Stromal cell of bone marrow (primary cell): Measurements from ENCODE around the gene DFFB.

ENCODE experiments used
- DNase-seq: peaks from one replicate; pipeline ENCODE4 v3.0.0-alpha.2; 2012; ENCODE audit warnings: low read depth

DFFB gene

DNA sequence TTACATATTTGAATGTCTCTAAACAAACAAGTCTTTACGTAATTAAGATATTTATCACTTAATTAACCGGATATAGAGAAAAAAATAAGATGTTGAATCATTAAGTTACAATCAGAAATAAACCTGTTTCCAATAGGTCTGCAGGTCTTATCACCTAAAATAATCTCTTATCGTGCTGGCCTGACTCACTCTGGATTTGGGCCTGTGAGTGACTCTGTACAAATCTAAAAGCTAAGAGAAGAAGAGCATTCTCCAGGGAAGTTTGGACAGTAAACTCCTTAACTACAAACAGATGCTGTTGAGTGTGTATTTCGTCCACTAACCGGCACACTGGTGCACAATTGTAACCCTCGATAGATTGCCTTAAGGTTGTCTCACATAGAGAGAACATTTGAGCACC, 25.6 kb upstream of the DFFB start:
- no peak for DNase-seq

DNA sequence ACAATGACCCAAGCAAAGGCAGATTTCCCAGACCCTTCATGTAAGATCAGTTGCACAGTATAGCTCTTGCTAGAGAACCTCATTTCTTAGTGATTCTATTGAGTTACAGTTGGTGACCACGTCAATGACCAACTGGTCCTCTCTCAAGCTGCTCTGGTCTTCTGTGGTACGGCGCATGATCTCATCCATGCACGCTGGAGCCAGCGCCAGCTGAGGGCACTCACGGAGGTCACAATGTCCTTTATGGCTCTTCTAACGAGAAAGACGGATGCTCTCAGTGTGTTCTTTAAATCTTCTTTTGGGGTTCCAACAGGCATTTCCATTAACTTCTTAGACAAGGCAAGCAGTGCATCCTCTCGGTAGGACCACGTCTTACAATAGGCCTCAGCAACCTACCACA, 22.6 kb upstream of the DFFB start:
- DNase-seq, result no peak

DNA sequence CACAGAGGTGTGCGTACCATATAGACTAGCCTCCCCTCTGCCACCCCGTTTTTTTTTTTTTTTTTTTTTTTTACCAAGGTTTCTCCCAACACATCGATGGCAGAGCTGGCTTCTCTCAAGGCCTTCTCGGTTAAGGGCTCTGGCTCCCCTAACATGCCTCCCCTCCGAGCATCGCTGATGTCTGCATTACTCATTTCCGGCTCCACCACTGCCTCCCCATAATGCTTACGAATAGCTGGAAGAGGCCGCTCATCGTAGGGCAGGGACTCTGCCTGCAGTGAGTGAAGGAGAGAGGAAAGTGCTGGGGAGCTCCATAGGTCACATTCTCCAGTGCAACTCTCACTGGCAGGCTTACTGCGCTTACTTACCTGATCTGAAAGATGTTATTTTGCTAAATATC, 20.9 kb upstream of the DFFB start:
- no peak for DNase-seq

DNA sequence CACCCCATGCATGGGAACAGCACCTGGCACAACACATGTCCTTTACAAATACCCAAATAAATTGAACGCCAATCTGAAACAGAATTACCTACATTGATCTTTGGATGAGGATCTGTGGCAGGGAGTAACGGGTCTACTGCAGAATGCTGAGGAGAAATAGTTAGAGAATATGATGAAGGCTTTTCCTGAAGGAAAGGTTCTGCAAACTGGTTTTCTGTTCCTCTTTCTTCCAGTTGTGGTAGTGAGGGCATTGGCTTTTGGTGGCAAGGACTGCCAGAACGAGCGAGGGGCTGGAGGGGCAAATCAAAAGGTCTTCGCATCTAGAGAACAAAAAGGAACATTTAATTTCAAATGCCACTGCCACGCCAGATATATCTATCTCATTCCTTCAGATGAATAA, 20.1 kb upstream of the DFFB start:
- DNase-seq, result no peak

DNA sequence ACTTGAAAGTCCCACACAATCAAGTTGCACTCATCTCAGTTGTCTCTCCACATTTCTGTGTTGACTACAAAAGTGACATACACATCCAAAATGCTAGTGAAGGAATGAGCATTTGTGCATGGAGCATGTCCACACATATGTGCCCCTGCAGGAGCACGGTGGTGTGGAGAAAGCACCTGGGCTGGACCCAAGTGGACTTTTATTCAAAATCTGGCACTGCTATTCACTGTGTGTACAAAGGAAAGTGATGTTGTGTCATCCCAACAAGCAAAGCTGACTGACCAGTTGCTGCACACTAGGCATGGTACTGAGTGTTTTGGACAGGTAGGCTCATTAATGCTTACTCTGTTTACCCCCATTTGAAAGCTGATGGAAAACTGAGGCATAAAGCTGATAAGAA, 19.6 kb upstream of the DFFB start:
- no peak for DNase-seq

DNA sequence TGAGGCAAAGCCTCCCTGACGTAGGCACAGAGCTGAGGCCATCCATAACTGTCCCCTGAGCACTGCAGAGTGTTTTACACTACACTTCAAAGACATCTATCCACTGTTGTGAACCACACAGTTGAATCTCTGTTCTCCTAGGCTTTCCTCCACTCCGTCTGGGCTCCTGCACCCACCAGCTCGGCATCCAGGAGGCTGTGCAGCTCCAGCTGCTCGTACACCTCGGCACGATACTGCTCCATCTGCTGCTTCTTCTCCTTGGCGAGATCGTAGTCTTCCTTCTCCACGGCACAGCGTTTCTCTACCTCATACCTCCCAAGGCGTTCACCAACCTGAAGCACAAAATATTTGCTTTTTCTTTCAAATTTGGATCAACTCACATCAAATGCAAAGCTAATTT, 18.5 kb upstream of the DFFB start:
- DNase-seq, result no peak

DNA sequence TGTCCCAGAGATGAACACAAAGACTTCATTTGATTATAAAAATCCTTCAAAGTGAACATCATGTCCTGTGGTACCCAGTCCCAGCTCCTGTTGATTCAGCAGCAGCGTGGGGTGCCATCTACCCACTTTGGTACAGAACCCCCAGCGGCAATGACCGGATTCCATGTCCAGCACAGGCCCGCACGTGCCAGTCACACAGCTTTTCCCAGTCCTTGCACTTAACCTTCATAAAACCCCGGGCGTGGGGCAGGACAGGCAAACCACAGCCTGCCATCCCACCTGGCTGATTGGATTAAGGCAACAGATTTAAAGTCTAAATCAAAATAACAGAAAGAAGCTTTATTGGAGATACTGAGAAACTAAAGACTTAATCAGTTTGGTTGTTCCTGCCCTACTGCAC, 15.8 kb upstream of the DFFB start:
- DNase-seq, result no peak

DNA sequence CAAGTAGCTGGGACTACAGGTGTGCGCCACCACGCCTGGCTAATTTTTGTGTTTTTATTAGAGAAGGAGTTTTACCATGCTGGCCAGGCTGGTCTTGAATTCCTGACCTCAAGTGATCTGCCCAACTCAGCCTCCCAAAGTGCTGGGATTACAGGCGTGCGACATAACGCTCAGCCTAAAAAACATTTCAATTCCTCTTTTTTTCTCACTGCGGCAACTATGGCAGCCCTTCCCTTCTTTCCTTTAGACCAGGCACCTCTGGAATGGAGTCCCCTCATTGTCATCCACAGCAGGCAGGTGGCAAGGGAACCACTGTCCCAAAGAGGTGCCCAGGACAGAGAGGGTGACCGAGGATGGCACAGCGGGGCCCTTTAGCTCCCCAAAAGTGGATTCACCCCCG, 14.4 kb upstream of the DFFB start:
- no peak for DNase-seq

DNA sequence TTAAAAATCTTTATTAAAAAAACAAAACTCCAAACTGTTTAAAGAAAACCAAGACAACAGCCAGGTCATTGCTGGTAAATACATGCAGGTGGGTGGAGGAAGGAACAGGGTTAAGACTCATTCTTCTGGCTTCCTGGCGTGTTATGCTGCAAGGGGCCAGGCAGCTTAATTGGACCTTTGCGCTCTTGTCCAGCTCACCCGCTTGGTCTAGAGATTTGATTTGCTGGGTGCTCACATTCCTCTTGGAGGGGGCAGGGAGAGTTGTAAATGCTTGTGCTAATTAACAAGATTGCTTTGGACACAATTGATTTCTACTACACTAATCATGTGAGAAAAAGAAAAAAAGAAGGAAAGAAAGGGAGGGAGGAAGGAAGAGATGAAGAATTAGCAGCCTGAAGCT, 10.7 kb upstream of the DFFB start:
- no peak for DNase-seq

DNA sequence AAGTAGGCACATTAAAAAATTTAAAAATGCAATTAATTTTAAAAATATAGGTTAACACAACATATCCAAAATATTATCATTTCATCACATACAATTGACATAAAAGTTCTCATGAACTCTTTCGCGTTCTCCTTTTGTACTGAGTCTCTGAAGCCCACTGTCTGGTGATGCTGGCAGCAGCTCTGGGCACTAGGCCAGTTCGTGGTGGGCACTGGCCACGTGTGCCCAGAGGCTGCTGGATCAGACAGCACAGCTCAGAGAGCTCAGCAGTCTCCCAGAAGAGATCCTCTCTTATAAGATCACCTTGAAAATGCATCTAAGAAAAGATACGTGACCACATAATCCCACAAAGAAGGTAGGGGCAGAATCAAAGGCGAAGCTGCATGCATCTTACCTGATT, 10.2 kb upstream of the DFFB start:
- DNase-seq, result no peak

DNA sequence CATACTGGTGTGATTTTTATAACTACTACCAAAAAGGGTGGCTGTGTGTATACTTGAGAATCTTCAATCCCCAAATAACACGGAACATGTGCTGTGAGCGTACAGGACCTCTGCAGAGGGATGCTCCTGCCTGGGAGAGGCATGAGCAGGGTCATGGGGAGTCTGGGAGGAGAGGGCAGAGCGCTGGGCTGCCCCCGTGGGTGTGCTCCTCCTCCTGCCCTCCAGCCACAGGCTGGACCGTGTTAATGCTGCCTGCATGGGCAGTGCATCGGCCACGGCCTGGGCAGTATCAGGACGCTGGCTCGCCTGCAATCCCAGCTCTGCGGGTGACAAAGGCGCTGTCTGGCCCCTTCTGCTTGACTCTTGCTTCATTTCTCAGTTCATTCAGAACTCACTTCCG, 6.4 kb upstream of the DFFB start:
- no peak for DNase-seq

DNA sequence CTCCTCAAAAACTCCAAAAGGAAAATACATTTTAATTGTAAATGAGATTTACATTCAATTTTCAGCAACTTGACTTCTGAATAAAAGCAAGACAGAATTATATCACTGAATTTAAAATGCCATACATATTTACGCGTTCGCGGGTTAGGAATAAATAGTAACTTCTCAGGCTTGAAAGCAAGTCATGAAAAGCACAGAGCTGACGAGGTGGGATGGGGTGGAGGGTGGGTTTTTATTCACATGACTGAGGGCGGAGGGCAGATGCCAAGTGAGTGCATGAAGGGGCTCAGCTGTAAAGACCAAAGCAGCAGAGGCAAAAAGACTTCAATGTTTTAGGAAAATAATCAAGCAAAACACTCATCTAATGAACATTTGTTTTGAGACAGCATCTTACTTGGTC, 6.0 kb upstream of the DFFB start:
- no peak for DNase-seq

DNA sequence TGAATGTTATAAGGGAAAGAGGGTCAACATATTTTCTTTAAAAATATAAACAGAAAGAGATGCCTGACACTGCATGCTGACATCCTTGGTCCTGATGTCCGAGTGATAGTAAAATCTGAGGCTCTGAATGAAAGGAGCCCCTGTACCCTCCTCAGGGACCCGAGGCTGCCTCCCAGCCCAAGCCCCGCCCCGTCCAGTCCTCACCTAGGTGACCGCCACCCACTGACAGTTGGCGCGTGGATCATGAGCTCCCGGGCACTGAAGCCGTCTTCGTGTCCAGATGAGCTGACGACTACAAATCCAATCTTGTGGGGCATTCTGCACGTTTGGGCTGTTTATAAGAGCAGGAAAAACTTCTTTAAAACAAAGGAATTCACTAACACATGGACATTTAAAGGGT, 5.2 kb upstream of the DFFB start:
- DNase-seq, result no peak

DNA sequence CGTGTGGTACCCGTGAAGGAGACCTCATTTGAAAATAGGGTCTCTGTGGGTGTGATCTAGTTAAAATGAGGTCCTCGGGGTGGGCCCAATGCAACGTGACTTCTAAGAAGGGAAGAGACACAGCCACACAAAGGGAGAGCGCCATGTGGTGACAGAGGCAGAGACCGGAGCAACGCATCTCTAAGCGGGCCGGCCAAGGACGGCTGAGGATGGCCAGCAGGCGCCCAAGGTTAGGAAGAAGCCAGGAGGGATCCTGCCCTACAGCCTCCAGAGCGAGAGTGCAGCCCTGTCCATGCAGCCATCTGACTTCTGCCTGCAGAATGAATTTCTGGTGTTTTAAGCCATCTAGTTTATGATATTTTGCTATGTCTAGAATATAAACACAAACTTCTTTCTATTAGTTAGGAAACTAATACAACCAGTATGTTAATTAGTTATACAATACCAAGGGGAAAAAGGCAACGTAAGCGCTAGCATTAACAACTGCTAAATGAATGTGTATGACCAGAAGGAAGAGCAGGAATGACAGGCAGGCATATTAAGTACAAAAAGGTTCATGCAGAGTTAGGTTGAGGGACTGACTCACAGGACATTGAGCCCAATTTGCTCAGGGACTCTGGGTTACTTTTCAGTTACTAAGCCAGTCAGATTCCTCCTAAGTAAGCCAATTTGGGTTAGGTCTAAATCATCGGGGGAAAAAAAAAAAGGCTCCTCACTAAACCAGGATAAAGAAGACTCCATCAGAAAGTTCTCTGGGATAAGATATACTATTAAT, 4.4 kb upstream of the DFFB start:
- DNase-seq, result no peak

DNA sequence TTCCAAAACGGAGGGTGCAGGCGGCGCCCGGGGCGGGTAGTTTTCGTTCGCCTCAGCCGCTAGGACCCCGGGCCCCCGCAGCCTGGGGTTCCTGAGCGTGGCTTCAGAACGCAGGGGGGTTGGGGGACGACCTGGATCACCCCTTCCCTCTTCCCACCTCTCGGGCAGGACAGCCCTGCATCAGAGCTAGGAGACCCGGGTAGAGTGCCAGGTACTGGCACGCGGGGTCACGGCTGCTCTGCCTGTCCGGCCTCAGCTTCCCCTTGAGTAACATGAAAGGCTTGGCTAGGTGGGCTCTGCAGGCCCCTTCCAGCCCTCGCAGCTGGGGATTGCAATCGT, 484 bp downstream of the DFFB start:
- DNase-seq, result no peak

DNA sequence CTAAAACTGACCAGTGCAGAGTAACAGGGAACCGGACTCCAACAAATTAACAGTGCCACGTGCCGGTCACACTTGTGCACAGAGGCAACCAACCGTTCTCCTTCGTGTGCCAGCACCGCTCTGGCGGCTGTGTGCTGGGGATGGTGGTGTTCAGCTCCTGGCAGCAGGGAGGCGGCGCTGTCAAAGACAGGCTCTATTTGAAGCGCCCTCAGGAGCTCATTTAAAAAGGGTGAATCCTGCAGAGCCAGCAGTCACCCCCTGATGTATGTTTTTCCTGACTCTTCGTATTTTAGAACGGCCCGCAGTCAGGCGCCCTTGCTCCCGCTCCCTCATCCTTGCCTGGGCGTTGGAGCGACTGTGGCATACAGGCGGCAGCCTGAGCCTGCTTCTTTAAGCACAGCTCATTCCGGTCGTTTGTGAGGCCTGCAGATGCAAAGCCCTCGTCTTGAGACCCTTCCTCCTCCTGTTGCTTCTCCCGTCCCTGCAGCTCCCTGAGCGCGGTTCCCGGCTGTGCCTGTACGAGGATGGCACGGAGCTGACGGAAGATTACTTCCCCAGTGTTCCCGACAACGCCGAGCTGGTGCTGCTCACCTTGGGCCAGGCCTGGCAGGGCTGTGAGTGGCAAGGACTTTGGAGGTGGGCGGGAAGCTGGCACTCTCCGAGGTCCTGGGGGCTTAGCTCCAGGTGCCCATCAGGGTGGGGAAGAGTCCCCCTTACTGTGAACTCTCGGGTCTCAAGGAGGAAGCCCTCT, 1.1 kb downstream of the DFFB start:
- peak; percentile 28 for DNase-seq

DNA sequence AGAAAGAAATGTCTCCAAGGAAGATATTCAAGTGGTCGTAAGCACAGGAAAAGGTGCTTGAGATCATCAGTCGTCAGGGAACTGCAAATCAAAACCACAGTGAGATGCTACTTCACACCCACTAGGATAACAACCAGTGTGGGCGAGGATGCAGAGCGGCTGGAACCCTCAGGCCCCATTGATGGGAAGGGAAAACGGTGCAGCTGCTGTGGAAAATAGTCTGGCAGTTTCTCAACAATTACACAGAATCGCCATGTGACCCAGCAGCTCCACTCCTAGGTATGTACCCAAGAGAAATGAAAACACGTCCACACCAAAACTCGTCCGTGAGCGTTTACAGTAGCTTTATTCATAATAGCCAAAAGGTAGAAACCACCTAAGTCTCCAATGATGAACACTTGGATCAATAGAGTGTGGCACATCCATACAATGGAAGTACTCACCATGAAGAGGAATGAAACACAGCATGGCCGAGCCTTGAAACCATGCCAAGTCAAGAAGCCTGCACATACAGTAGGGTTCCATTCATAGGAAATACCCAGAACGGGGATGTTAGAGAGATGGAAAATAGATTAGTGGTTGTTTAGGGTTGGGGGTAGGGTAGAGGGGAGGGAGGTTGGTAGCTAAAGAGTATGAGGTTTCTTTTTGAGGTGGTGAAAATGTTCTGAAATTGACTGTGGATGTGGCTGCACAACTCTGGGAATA, 6.1 kb downstream of the DFFB start:
- DNase-seq, result no peak

DNA sequence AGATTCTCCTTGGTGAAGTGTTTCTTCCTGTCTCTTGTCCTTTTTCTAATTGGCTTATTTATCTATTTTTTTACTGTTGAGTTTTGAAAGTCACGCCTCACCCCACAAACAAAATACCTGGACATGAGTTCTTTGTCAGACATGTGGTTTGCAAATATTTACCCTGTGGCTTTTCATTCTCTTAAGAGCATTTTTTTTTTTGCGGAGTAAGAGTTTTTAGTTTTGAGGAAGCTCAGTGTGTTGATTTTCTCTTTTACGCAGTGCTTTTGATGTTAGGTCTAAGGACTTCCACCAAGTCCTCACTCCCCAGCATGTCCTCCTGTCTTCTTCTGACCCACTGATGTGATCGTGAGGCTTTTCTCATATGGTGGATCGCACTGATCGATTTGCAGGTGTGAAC, 7.6 kb downstream of the DFFB start:
- no peak for DNase-seq

DNA sequence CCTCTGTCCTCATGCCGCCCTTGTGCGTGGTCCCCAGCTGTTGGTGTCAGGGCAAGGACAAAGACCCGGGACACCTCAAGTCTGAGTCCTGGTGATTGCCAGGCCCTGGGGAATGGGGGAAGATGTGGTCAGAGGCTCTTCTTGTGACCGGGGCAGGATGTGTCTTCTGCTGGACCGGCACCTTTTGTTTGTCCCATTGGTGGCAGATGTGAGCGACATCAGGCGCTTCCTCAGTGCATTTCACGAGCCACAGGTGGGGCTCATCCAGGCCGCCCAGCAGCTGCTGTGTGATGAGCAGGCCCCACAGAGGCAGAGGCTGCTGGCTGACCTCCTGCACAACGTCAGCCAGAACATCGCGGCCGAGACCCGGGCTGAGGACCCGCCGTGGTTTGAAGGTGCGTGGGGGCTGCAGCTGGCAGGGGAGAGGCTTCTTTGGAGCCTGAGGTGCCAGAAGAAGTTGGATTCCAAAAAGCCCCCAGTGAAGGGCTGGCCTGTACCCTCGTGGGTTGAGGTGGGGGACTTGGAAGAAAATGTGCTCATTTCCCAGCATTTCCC, 8.4 kb downstream of the DFFB start:
- no peak for DNase-seq

DNA sequence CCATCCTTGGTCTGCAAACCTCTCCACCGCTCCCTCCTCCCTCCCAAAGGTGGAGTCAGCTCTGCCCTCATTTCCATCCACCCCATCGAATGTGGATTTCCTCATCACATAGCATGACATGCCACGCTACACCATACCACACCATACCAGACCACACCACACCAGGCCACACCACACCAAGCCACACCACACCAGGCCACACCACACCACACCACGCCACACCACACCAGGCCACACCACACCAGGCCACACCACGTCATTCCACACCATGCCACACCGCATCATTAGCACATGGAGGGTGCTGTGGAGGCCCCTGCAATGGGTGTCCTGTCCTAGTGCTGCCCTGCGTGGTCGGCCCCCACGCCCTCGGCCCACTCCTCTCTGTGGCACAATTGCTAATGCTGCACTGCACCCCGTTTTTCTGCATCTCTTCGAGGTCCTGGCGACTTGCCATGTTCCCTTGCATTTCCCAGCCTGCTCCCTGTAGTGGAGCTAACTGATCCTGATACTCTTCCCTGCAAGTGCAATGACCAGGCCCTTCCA, 11.3 kb downstream of the DFFB start:
- DNase-seq, result no peak

DNA sequence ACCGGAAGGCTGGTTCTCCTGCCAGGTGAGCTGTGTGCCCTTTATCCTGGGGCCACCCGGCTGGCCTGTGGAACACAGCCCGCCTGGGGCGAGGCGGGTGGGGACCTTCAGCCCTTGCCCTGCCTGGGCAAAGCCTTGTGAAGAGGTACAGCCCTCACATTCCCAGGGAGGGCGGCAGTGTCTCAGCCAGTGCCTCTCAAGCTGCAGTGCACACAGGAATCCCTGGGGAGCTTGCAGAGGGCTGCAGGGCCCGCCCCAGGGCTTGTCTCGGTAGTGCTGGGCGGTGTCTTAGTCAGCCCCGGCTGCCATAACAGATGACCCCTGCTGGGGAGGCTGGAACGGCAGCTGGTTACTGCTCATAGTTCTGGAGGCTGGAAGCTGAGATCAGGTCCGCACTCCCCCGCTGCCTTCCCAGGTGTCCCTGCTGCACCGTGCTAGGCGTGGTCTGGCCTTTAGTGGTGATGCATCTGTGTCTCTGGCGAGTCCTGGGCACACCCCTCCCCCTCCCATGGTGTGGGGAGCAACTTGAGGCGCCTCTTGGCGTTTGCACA, 12.6 kb downstream of the DFFB start:
- DNase-seq, result no peak

DNA sequence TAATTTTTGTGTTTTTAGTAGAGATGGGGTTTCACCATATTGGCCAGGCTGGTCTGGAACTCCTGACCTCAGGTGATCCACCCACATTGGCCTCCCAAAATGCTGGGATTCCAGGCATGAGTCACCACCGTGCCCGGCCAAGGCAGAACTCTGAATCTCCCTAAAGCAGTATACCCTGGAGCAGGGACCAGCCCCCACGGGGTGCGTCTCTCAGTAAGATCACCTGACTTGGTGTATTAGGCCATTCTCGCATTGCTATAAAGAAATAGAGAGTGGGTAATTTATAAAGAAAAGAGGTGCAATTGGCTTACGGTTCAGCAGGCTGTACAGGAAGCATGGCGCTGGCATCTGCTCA, 14.2 kb downstream of the DFFB start:
- no peak for DNase-seq

DNA sequence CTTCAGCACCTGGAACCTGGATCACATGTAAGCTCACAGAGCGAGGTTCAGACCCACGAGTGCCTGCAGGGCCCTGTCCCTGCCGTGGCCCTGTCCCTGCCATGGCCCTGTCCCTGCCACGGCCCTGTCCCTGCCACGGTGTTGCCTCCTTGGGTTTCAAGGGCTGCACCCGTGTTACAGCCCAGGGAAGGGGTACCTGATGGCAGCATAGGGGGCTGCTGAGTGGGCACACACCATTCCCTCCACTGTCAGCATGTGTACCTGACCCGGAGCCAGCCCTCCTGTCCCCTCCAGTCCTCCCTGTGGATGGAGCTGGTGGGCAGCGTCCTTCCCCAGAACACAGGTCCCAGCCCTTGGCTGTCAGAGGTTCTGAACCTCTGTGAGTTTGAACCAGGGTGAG, 15.3 kb downstream of the DFFB start:
- DNase-seq, result no peak
